Panc1 (cell line): ENCODE measurements around the gene LRP2. TPM values are rescaled to one million over a fixed set of nuclear protein-coding genes. Genes with fewer than 3 reads are reported as not detected.

Source experiments
- ATAC-seq: fragments of 200-7000 bp; cut with Tn5 transposase; 2 replicates; pipeline ENCODE4 v1.9.1; 2020; ENCODE audit warnings: mild to moderate bottlenecking, moderate library complexity
- BruUV-seq: library from RNA; stranded (reverse); fragments of 400-500 nt; replicated peaks from 2 replicates; lab custom pipeline; 2021; lab: Mats Ljungman, UMichigan
- CTCF ChIA-PET: fragments of 300-600 bp; sonication (Branson Sonifier 250); formaldehyde crosslinking; loops from one replicate; lab custom pipeline; 2022; ENCODE audit warnings: antibody characterized with exemption; lab: Charles Lee
- POLR2A ChIA-PET: fragments of 300-600 bp; sonication (Branson Sonifier 250); formaldehyde crosslinking; loops from one replicate; lab custom pipeline; 2022; ENCODE audit warnings: antibody characterized with exemption; lab: Charles Lee
- DNase-seq: peaks from one replicate; pipeline ENCODE4 v3.0.0-alpha.2; 2010; ENCODE audit warnings: low read depth, low spot score
- H3K27ac ChIP-seq: 2 replicates; pipeline ENCODE4 v1.5.1; 2011; ENCODE audit warnings: mild to moderate bottlenecking, low read length, inconsistent platforms
- H3K27me3 ChIP-seq: fragments of 200-500 bp; sonication (Bioruptor generic); 2 replicates; pipeline ENCODE4 v1.6.0; 2014; ENCODE audit warnings: low read length, inconsistent platforms; ENCODE audit not compliant: control insufficient read depth, insufficient read depth
- H3K36me3 ChIP-seq: fragments of 200-500 bp; sonication (Bioruptor generic); 2 replicates; pipeline ENCODE4 v1.5.1; 2014; ENCODE audit warnings: inconsistent platforms, mild to moderate bottlenecking, low read length, moderate library complexity; ENCODE audit not compliant: control insufficient read depth, insufficient read depth
- H3K4me1 ChIP-seq: 2 replicates; pipeline ENCODE4 v1.5.1; 2011; ENCODE audit warnings: inconsistent platforms, mild to moderate bottlenecking, low read length, moderate library complexity; ENCODE audit not compliant: control insufficient read depth, insufficient read depth
- H3K4me3 ChIP-seq, 2 experiments: 2 replicates each; pipeline ENCODE4 v1.5.1; 2011 to 2012; ENCODE audit warnings: low read depth in 2 of 2, low read length in 2 of 2, mild to moderate bottlenecking in 2 of 2, inconsistent platforms in 1 of 2, moderate library complexity in 1 of 2
- H3K9me3 ChIP-seq: fragments of 200-500 bp; sonication (Bioruptor generic); 2 replicates; pipeline ENCODE4 v1.5.1; 2014; ENCODE audit warnings: low read depth, mild to moderate bottlenecking, inconsistent platforms, low read length, moderate library complexity; ENCODE audit not compliant: control insufficient read depth, insufficient read depth
- POLR2AphosphoS5 ChIP-seq: IDR thresholded peaks from 2 replicates; pipeline ENCODE4 v1.6.1; 2012; ENCODE audit warnings: mild to moderate bottlenecking, low read depth, low read length, moderate library complexity
- SIN3A ChIP-seq: IDR thresholded peaks from 2 replicates; pipeline ENCODE4 v1.6.1; 2012; ENCODE audit warnings: low read depth, mild to moderate bottlenecking, low read length, moderate library complexity, borderline replicate concordance; ENCODE audit not compliant: insufficient read depth
- TCF7L2 ChIP-seq: IDR thresholded peaks from 2 replicates; pipeline ENCODE4 v1.6.1; 2011; ENCODE audit warnings: mild to moderate bottlenecking, low read depth, low read length, inconsistent platforms
- in situ Hi-C: cut with HindIII; loops from 2 replicates; pipeline ENCODE4 v1.10.0; 2016; ENCODE audit warnings: low sequenced_read_pairs, low pct_unique_long_range_greater_than_20kb
- intact Hi-C: fragments of 100-400 bp; cut with micrococcal nuclease; formaldehyde crosslinking; loops from one replicate; pipeline ENCODE4 v1.10.0; 2022; ENCODE audit not compliant: unreplicated experiment
- total RNA-seq: library from RNA; stranded (reverse); gene quantifications from one replicate; pipeline ENCODE4 v1.2.1, GENCODE V29; 2021; ENCODE audit not compliant: unreplicated experiment
- TF ChIP-seq, protein P1 (sequence below): fragments of 450-650 bp; IDR thresholded peaks from 2 replicates; pipeline ENCODE4 v1.5.1; 2017; ENCODE audit warnings: mild to moderate bottlenecking
- TF ChIP-seq, protein P2 (sequence below), 2 experiments: IDR thresholded peaks; 2 replicates each; pipeline ENCODE4 v1.6.1; 2011 to 2012; ENCODE audit warnings: low read depth in 2 of 2, control low read depth in 1 of 2, low read length in 1 of 2, mild to moderate bottlenecking in 1 of 2, moderate library complexity in 1 of 2; ENCODE audit not compliant: insufficient read depth in 1 of 2

The LRP2 gene
- total RNA-seq, 1 experiment from 2014 or later: 0.10 TPM

DNA sequence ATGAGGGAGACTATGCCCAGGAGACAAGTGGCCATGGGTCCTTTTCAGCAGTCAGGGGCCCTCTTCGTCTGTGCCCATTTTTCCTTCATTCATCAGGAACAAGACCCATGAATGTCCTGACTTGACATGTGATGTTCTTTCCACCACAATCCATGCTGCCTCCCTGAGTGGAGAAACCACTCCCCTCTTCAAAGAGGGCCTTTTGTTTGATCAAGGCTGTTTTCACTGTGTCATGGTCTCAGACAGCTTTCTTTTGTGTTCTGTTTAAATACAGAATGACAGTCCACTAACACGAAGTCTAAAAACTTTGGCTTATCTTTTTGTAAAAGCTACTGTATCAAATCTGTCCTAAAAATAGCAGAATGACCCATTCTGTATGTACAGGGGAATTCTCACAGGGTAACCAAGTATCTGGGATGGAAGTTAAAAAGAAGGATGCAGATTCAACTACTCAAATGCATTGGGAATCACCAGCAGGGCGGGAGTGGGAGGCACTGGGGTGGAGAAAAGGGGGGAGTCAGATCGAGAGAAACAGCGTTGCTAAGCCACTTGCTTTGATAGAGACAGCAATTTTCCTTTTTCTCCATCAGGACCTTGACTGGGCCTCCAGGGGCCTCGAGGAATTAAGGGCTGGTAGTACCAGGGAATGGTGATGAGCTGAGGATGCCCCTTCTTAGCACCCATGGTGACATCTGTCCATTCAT, 13.9 kb downstream of the LRP2 start:
- no TSS peak for BruUV-seq
- intact Hi-C loops (no loop called here), in situ Hi-C loops (no loop called here)
- CTCF ChIA-PET: no interaction called here
- Histone ChIP-seq H3K4me1 (no peaks in the 10 kb centered on the region), H3K27me3 (peaks cover 19% of the 10 kb centered on the region), H3K36me3 (no peaks in the 10 kb centered on the region), H3K27ac (no peak overlapping the region), H3K9me3 (no peaks in the 10 kb centered on the region), H3K4me3 (no peak overlapping the region)
- TF ChIP-seq POLR2AphosphoS5 (no peak), TCF7L2 (no peak), SIN3A (no peak)
- TF ChIP-seq, protein P1, sequence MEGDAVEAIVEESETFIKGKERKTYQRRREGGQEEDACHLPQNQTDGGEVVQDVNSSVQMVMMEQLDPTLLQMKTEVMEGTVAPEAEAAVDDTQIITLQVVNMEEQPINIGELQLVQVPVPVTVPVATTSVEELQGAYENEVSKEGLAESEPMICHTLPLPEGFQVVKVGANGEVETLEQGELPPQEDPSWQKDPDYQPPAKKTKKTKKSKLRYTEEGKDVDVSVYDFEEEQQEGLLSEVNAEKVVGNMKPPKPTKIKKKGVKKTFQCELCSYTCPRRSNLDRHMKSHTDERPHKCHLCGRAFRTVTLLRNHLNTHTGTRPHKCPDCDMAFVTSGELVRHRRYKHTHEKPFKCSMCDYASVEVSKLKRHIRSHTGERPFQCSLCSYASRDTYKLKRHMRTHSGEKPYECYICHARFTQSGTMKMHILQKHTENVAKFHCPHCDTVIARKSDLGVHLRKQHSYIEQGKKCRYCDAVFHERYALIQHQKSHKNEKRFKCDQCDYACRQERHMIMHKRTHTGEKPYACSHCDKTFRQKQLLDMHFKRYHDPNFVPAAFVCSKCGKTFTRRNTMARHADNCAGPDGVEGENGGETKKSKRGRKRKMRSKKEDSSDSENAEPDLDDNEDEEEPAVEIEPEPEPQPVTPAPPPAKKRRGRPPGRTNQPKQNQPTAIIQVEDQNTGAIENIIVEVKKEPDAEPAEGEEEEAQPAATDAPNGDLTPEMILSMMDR: no peak
- TF ChIP-seq, protein P2, sequence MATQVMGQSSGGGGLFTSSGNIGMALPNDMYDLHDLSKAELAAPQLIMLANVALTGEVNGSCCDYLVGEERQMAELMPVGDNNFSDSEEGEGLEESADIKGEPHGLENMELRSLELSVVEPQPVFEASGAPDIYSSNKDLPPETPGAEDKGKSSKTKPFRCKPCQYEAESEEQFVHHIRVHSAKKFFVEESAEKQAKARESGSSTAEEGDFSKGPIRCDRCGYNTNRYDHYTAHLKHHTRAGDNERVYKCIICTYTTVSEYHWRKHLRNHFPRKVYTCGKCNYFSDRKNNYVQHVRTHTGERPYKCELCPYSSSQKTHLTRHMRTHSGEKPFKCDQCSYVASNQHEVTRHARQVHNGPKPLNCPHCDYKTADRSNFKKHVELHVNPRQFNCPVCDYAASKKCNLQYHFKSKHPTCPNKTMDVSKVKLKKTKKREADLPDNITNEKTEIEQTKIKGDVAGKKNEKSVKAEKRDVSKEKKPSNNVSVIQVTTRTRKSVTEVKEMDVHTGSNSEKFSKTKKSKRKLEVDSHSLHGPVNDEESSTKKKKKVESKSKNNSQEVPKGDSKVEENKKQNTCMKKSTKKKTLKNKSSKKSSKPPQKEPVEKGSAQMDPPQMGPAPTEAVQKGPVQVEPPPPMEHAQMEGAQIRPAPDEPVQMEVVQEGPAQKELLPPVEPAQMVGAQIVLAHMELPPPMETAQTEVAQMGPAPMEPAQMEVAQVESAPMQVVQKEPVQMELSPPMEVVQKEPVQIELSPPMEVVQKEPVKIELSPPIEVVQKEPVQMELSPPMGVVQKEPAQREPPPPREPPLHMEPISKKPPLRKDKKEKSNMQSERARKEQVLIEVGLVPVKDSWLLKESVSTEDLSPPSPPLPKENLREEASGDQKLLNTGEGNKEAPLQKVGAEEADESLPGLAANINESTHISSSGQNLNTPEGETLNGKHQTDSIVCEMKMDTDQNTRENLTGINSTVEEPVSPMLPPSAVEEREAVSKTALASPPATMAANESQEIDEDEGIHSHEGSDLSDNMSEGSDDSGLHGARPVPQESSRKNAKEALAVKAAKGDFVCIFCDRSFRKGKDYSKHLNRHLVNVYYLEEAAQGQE (IDR thresholded peaks at IDR 0.05; ENCODE audit: insufficient read depth in 1 of 2, low read depth in 2 of 2, low read length in 1 of 2): no peak
- DNase-seq (no peak), ATAC-seq (no peak)
- POLR2A ChIA-PET: no interaction called here

GRCh38 chr2:169345486-169346437, 16.6 kb downstream of the LRP2 start:
- Histone ChIP-seq H3K27ac (no peak overlapping the region), H3K4me1 (no peaks in the 10 kb centered on the region), H3K9me3 (no peaks in the 10 kb centered on the region), H3K36me3 (no peaks in the 10 kb centered on the region), H3K4me3 (no peak overlapping the region), H3K27me3 (peaks cover 21% of the 10 kb centered on the region)
- POLR2A ChIA-PET: no interaction called here
- CTCF ChIA-PET: no interaction called here
- no TSS peak for BruUV-seq
- TF ChIP-seq TCF7L2: no peak
- TF ChIP-seq POLR2AphosphoS5: no peak
- TF ChIP-seq, protein P1: no peak
- TF ChIP-seq, protein P2 (IDR thresholded peaks at IDR 0.05; ENCODE audit: insufficient read depth in 1 of 2, low read depth in 2 of 2, low read length in 1 of 2): no peak
- TF ChIP-seq SIN3A: no peak
- in situ Hi-C loops: no loop called here
- ATAC-seq (no peak), DNase-seq (no peak)
- intact Hi-C loops: no loop called here
